Measurements from ENCODE around the gene SPTB.

- TF ChIP-seq, protein P1, sequence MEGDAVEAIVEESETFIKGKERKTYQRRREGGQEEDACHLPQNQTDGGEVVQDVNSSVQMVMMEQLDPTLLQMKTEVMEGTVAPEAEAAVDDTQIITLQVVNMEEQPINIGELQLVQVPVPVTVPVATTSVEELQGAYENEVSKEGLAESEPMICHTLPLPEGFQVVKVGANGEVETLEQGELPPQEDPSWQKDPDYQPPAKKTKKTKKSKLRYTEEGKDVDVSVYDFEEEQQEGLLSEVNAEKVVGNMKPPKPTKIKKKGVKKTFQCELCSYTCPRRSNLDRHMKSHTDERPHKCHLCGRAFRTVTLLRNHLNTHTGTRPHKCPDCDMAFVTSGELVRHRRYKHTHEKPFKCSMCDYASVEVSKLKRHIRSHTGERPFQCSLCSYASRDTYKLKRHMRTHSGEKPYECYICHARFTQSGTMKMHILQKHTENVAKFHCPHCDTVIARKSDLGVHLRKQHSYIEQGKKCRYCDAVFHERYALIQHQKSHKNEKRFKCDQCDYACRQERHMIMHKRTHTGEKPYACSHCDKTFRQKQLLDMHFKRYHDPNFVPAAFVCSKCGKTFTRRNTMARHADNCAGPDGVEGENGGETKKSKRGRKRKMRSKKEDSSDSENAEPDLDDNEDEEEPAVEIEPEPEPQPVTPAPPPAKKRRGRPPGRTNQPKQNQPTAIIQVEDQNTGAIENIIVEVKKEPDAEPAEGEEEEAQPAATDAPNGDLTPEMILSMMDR (IDR thresholded peaks at IDR 0.05 in 4 of 5, conservative IDR thresholded peaks at IDR 0.05 in 1 of 5): no peak
- no peak for TF ChIP-seq POLR2A (IDR thresholded peaks at IDR 0.05)
Observed at GRCh38 chr14:64864258-64864657, 15.4 kb downstream of the SPTB start.
